ENCODE data around the gene CABP7. TPM values are rescaled to one million over a fixed set of nuclear protein-coding genes. Genes with fewer than 3 reads are reported as not detected.

CABP7 gene
- total and polyA plus RNA-seq, 7 donors: 0.03 to 0.07 (median 0.04) TPM; not detected in 4

DNA sequence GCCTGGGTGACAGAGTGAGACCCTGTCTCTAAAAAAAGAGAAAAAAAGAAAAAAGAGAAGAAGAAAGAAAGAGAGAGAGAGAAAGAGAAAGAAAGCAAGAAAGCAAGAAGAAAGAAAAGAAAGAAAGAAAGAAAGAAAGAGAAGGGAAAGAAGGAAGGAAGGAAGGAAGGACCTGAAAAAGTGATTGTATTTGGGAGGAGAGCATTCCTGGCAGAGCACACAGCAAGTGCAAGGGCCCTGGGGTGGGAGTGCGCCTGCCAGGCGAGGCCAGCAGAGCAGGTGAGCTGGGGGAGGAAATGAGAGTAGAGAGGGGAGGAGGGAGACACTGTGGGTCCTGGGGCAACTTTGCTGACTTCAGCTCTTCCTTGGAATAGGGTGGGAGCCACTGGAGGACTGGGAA, 7.7 kb upstream of the CABP7 start:
- Histone ChIP-seq H3K27ac (no peak overlapping the region), H3K9me3 (no peaks in the 10 kb centered on the region), H3K36me3 (ENCODE audit: insufficient read depth in 1 of 2, low read depth in 1 of 2) (no peaks in the 10 kb centered on the region), H3K4me3 (no peak overlapping the region), H3K27me3 (ENCODE audit: insufficient read depth in 3 of 3, low read length in 2 of 3) (peaks cover 0 to 6% (median 3%) of the 10 kb centered on the region in 3 donors), H3K4me1 (peaks cover 5% of the 10 kb centered on the region)
- no peak for DNase-seq
- intact Hi-C loops (cut with DNase I): no loop called here
- 83 to 92% (median 91%) methylated on average over 2 of the region's 2 CpGs for WGBS, 3 donors
- no peak for TF ChIP-seq CTCF (IDR thresholded peaks at IDR 0.05)
- ATAC-seq: no peak

GRCh38 chr22:29713156-29713727, 6.6 kb upstream of the CABP7 start:
- no peak for DNase-seq
- Histone ChIP-seq H3K4me3 (no peak overlapping the region), H3K27me3 (ENCODE audit: insufficient read depth in 3 of 3, low read length in 2 of 3) (peaks cover 0 to 5% (median 3%) of the 10 kb centered on the region in 3 donors), H3K4me1 (peaks cover 5% of the 10 kb centered on the region), H3K27ac (no peak overlapping the region), H3K36me3 (ENCODE audit: insufficient read depth in 1 of 2, low read depth in 1 of 2) (no peaks in the 10 kb centered on the region), H3K9me3 (no peaks in the 10 kb centered on the region)
- intact Hi-C loops (cut with DNase I): no loop called here
- ATAC-seq: no peak
- WGBS, 3 donors: 49 to 59% (median 52%) methylated on average over 8 of the region's 8 CpGs
- no peak for TF ChIP-seq CTCF (IDR thresholded peaks at IDR 0.05)

- Histone ChIP-seq H3K9me3 (no peaks in the 10 kb centered on the region), H3K4me3 (no peak overlapping the region), H3K27me3 (ENCODE audit: insufficient read depth in 3 of 3, low read length in 2 of 3) (peaks cover 0 to 15% (median 6%) of the 10 kb centered on the region in 3 donors), H3K36me3 (ENCODE audit: insufficient read depth in 1 of 2, low read depth in 1 of 2) (no peaks in the 10 kb centered on the region), H3K4me1 (peaks cover 5% of the 10 kb centered on the region), H3K27ac (no peak overlapping the region)
- DNase-seq (no peak), ATAC-seq (no peak)
- intact Hi-C loops (cut with DNase I): no loop called here
- no peak for TF ChIP-seq CTCF (IDR thresholded peaks at IDR 0.05)
- WGBS, 3 donors: 44 to 50% (median 48%) methylated on average over 13 of the region's 13 CpGs
These were observed 4.6 kb upstream of the CABP7 start for GRCh38 chr22:29715240-29715639.

DNA sequence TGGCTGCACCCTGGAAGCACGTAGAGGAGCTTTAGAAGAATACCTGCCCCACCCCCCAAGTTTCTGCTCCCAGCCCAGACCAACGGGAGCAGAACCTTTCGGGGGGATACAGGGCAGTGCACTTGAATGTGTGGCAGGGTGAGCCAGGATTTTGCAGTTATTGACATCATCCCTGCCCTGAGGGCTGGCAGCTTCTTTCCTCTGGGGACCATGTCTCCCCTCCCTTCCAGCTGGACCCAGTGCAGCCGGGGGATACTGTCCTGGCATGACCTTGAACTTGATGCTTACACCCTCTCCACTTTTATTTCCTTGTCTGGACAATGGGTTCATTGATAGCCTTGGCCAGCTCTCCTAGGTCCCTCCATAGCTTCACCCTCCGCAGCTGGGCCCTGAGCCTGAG, 4.1 kb upstream of the CABP7 start:
- WGBS, 3 donors: 35 to 48% (median 36%) methylated on average over 5 of the region's 5 CpGs
- Histone ChIP-seq H3K9me3 (no peaks in the 10 kb centered on the region), H3K27ac (no peak overlapping the region), H3K4me1 (peaks cover 5% of the 10 kb centered on the region), H3K27me3 (ENCODE audit: insufficient read depth in 3 of 3, low read length in 2 of 3) (peaks cover 0 to 20% (median 8%) of the 10 kb centered on the region in 3 donors), H3K36me3 (ENCODE audit: insufficient read depth in 1 of 2, low read depth in 1 of 2) (no peaks in the 10 kb centered on the region), H3K4me3 (no peak overlapping the region)
- intact Hi-C loops (cut with DNase I): no loop called here
- ATAC-seq: no peak
- no peak for TF ChIP-seq CTCF (IDR thresholded peaks at IDR 0.05)
- DNase-seq: no peak

Measured in psoas muscle (tissue), 8 donors.